Hepatocyte (in vitro differentiated cells): ENCODE measurements around the gene ADAM12.

ENCODE experiments used
- EZH2phosphoT487 ChIP-seq: fragments of 200-600 bp; sonication (generic); IDR thresholded peaks from one replicate; pipeline ENCODE4 v1.6.1; 2018; ENCODE audit warnings: antibody characterized with exemption, mild to moderate bottlenecking, low read depth, moderate library complexity; ENCODE audit not compliant: unreplicated experiment, severe bottlenecking
- TF ChIP-seq, protein P1 (sequence below): fragments of 200-600 bp; sonication (generic); IDR thresholded peaks from 2 replicates; pipeline ENCODE4 v1.5.1; 2016; ENCODE audit warnings: antibody characterized with exemption, mild to moderate bottlenecking; ENCODE audit not compliant: poor library complexity

DNA sequence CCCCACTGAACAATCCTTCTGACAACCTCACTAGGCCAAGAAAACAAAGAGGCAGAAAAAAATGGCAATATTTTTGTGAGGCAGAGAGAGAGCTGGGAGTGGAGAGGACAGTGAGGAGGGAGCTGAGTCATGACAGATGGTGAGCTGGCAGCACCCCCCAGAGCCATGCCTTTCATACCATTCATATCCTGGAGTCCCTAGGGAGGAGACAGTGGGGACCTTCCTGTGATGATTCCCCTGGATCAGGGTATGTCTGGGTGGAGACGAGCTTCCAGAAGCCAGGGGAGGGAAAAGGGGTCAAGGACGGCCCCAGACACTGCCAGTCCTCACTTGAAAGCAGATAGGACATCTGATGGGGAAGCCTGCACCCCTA, 160.5 kb downstream of the ADAM12 start:
- TF ChIP-seq, protein P1, sequence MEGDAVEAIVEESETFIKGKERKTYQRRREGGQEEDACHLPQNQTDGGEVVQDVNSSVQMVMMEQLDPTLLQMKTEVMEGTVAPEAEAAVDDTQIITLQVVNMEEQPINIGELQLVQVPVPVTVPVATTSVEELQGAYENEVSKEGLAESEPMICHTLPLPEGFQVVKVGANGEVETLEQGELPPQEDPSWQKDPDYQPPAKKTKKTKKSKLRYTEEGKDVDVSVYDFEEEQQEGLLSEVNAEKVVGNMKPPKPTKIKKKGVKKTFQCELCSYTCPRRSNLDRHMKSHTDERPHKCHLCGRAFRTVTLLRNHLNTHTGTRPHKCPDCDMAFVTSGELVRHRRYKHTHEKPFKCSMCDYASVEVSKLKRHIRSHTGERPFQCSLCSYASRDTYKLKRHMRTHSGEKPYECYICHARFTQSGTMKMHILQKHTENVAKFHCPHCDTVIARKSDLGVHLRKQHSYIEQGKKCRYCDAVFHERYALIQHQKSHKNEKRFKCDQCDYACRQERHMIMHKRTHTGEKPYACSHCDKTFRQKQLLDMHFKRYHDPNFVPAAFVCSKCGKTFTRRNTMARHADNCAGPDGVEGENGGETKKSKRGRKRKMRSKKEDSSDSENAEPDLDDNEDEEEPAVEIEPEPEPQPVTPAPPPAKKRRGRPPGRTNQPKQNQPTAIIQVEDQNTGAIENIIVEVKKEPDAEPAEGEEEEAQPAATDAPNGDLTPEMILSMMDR = no peak
- TF ChIP-seq EZH2phosphoT487 = no peak
